ENCODE measurements around the gene FAAH. TPM values are rescaled to one million over a fixed set of nuclear protein-coding genes. Genes with fewer than 3 reads are reported as not detected.

FAAH gene
- total RNA-seq, 4 donors from 2014 or later: 107 to 230 (median 152) TPM

DNA sequence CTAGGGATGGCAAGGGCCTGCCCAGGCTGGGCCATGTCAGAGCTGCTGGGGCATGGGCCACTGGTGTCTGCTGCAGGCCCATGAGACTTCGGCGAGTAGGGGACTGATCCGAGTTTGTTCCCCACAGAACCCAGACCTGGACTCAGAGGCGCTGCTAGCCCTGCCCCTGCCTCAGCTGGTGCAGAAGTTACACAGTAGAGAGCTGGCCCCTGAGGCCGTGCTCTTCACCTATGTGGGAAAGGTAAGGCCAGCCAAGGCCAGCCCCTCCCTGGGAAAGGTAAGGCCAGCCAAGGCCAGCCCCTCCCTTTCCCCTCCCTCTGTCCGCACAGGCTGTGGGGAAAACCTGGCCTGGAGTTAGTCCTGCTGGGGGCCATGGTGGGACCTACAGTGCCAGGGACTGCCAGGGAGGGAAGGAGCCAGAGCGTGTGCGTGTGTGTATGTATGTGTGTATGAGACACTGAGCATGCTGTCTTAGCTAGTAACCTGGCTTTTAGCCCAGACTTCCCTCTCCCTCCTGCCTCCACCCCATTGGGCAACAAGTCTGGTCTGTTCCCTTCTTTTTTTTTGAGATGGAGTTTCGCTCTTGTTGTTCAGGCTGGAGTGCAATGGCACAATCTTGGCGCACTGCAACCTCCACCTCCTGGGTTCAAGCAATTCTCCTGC, 8.0 kb downstream of the FAAH start:
- no peaks in the 10 kb centered on the region for H3K27me3 ChIP-seq
- H3K4me1 ChIP-seq: peaks cover 0 to 29% (median 0%) of the 10 kb centered on the region in 4 donors
- peaks cover 0 to 3% (median 0%) of the 10 kb centered on the region in 3 donors for H3K36me3 ChIP-seq
- peak overlapping the region in 1 of 4 donors; percentile 9 for H3K4me3 ChIP-seq
- no peaks in the 10 kb centered on the region for H3K9me3 ChIP-seq
- TF ChIP-seq POLR2A (IDR thresholded peaks at IDR 0.05): peak in 1 of 2 donors; percentile 47
- TF ChIP-seq, protein P1, sequence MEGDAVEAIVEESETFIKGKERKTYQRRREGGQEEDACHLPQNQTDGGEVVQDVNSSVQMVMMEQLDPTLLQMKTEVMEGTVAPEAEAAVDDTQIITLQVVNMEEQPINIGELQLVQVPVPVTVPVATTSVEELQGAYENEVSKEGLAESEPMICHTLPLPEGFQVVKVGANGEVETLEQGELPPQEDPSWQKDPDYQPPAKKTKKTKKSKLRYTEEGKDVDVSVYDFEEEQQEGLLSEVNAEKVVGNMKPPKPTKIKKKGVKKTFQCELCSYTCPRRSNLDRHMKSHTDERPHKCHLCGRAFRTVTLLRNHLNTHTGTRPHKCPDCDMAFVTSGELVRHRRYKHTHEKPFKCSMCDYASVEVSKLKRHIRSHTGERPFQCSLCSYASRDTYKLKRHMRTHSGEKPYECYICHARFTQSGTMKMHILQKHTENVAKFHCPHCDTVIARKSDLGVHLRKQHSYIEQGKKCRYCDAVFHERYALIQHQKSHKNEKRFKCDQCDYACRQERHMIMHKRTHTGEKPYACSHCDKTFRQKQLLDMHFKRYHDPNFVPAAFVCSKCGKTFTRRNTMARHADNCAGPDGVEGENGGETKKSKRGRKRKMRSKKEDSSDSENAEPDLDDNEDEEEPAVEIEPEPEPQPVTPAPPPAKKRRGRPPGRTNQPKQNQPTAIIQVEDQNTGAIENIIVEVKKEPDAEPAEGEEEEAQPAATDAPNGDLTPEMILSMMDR (IDR thresholded peaks at IDR 0.05): no peak
- peak in 2 of 3 donors; percentile 81 to 87 for DNase-seq
- H3K27ac ChIP-seq: peak overlapping the region in 3 of 4 donors; percentile 52 to 82 (median 65)

DNA sequence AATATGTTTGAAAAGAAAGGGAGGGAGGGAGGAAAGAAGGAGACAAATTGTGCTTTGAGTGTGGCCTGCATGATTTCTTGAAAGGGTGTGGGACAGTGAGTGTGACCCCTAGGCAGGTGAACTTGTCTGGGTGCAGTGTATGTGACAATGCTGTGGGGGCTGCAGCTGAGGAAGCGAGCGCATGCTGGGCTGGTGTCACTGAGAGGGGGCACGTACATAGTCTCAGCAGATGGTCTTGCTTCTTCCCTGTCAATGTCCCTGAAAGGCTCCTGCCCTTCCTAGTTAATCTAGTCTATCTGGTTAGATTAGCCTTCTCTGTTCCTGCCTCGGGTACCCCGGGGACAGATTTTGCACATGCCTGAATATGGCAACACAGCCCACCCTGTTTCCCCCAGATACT, 9.8 kb downstream of the FAAH start:
- no peak overlapping the region for H3K27ac ChIP-seq
- H3K9me3 ChIP-seq: no peaks in the 10 kb centered on the region
- H3K4me3 ChIP-seq: no peak overlapping the region
- TF ChIP-seq POLR2A (IDR thresholded peaks at IDR 0.05): no peak
- TF ChIP-seq, protein P1 (IDR thresholded peaks at IDR 0.05): no peak
- H3K36me3 ChIP-seq: peaks cover 0 to 16% (median 0%) of the 10 kb centered on the region in 3 donors
- DNase-seq: no peak
- peaks cover 0 to 29% (median 0%) of the 10 kb centered on the region in 4 donors for H3K4me1 ChIP-seq
- no peaks in the 10 kb centered on the region for H3K27me3 ChIP-seq

DNA sequence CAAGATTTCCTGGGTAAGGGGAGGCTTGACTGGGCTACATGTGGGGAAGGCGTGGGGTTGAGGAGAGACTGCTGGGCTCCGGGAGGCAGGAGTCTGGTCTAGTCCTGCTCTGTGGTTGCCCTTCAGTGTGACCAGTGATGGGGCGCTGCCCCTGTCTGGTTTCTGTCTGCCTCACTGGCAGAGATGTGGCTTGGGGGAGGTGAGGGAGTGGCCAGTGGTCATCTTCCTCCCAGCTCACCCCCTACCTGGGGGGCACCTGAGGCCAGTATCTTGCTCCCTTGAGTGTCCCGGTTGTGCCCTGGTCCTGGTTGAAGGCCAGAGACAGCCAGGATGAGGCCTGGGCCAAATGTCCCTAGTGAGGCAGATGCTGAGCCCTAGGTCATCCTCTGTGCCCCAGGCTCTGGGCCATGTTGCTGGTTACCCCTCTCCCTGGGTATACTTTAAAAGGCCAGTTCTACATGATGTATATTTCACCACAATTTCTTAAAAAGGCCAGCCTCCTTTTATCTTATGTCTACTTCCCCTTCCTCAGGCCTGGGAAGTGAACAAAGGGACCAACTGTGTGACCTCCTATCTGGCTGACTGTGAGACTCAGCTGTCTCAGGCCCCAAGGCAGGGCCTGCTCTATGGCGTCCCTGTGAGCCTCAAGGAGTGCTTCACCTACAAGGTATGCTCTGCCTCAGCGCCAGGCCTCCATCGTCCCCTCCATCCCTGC, 10.5 kb downstream of the FAAH start:
- DNase-seq: no peak
- no peaks in the 10 kb centered on the region for H3K9me3 ChIP-seq
- H3K36me3 ChIP-seq: peaks cover 0 to 23% (median 0%) of the 10 kb centered on the region in 3 donors
- TF ChIP-seq, protein P1 (IDR thresholded peaks at IDR 0.05): no peak
- TF ChIP-seq POLR2A (IDR thresholded peaks at IDR 0.05): no peak
- no peaks in the 10 kb centered on the region for H3K27me3 ChIP-seq
- H3K27ac ChIP-seq: no peak overlapping the region
- peaks cover 0 to 29% (median 0%) of the 10 kb centered on the region in 4 donors for H3K4me1 ChIP-seq
- no peak overlapping the region for H3K4me3 ChIP-seq

DNA sequence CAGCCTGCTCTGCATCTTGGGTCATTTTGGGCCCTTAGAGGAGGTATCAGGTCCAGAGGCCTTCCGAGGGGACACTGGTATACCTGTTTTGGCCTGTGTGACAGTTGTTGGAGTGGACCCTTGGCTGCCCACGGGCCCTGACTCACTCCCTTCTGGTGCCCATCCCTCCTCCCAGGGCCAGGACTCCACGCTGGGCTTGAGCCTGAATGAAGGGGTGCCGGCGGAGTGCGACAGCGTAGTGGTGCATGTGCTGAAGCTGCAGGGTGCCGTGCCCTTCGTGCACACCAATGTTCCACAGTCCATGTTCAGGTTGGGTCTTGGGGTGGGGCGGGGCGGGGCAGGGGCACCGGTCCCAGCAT, 11.1 kb downstream of the FAAH start:
- DNase-seq: no peak
- TF ChIP-seq POLR2A (IDR thresholded peaks at IDR 0.05): no peak
- TF ChIP-seq, protein P1 (IDR thresholded peaks at IDR 0.05): no peak
- Histone ChIP-seq H3K36me3 (peaks cover 0 to 29% (median 0%) of the 10 kb centered on the region in 3 donors), H3K27me3 (no peaks in the 10 kb centered on the region), H3K9me3 (no peaks in the 10 kb centered on the region), H3K4me1 (peaks cover 0 to 29% (median 0%) of the 10 kb centered on the region in 4 donors), H3K27ac (no peak overlapping the region), H3K4me3 (no peak overlapping the region)

DNA sequence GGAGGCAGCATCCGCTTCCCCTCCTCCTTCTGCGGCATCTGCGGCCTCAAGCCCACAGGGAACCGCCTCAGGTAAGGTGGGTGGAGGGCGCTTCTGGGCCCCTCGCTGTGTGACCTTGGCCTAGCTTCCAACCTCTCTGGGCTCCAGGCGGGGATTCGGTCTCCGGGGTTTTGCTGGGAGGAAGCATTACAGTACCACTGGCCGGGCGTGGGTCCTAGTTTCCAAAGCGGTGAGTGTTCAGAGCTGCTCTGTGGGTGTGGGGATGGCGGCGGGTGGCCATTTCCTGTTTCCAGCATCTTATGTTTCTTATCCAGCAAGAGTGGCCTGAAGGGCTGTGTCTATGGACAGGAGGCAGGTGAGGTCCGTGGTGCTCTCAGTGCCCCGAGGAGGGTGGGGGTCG, 11.6 kb downstream of the FAAH start:
- Histone ChIP-seq H3K4me1 (peaks cover 0 to 29% (median 0%) of the 10 kb centered on the region in 4 donors), H3K36me3 (peaks cover 0 to 34% (median 0%) of the 10 kb centered on the region in 3 donors), H3K9me3 (no peaks in the 10 kb centered on the region), H3K4me3 (no peak overlapping the region), H3K27ac (no peak overlapping the region), H3K27me3 (no peaks in the 10 kb centered on the region)
- DNase-seq: no peak
- TF ChIP-seq, protein P1 (IDR thresholded peaks at IDR 0.05): no peak
- TF ChIP-seq POLR2A (IDR thresholded peaks at IDR 0.05): no peak

Data from Peyer's patch (tissue), 4 donors.